ENCODE results near the gene CD101.

The CD101 gene

DNA sequence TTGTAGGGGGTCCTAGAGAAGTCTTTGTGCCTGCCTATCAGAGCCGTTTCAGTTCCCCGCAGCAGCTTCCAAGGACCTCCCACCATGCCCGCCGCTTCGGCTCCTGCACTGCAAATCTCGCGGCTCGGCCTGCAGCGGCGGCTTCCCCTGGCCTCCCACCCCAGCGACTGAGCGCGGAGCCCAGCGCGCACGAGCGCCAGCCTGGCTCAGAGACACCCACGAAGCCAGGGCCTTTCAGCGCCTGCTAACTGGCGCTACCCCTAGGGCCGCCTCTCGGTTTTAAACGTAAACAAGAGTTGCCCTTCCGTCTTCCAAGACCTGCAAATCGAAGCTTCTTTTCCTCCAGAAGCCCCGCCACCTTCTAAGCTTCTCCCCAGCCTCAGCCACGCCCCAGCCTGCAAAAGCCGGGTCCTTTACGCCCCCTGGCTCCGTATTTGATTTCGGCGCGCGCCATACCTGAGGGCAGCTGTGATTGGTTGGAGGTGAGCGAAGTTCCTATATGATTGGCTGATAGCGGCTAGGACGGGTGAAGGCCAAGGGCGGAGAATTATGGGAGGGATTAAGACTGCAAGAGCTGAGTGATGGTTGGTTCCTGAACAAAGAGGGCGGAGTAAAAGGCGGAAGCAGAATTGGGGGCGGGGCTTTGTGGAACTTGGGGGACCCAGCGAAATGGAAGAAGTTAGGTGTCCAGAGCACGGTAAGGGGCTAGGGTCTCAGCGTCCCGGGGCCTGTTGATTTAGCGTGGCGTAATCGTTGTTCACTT, 58.3 kb downstream of the CD101 start, which contains the start of gene TTF2:
TSS of gene TTF2 (plus strand) at position 649 of the 763 bp plus-strand sequence. CDS start at position 670, 21 bp downstream.
- peak; percentile 94 for DNase-seq

DNA sequence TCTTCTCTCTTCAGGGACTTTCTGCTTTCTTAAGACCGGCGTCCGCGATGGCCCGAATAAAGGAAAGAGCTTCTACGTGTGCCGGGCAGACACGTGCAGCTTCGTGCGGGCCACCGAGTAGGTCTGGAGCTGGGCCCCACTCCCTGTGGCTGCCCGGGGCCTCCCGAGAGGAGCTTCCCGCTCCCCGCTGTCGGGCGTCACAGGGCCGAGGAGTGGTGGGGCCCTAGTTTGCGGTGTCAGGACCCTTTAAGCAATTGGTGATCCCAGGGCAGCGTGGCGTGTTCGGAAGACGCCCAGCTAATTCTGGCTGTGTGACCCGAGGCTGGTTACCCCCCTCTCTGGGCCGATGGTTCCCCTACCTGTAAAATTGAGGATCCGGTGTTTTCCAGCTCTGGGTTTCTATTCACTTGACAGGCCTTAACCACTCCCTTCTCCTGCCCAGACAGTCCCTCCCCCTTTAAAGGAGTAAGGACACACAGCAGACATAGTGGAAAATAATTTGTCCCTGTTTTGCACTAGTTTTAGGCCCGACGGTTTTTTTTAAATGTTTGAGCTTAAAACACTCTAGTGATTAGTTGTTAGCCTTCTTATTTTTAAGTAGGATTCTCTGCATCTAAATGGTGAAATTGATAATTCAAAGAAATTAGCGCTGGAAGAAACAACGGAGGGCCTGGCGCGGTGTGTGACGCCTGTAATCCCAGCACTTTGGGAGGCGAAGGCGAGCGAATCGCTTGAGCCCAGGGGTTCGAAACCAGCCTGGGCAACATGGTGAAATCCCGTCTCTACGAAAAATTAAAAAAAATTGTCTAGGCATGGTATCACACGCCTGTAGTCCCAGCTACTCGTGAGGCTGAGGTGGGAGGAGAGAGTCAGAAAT, 59.1 kb downstream of the CD101 start:
- no peak for DNase-seq

DNA sequence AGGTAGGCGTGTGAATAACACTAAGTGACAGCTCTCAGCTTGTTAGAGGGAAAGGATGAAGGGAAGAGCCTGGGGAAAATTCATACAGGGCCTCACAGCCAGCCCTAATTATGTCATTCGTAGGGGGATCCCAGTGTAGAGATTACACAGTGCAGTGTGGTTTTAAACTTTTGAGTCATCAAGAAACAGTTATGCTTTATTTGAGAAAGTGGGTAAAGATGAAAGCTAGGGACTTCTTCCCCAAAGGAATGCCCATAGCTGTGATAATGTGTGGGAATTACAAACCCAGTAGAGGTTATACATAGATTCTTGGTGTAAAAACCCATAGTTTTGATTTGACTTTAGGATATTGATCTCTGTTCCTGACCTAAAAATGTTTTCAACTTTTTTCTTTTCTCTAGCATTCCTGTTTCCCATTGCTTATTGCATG, 60.4 kb downstream of the CD101 start:
- no peak for DNase-seq

DNA sequence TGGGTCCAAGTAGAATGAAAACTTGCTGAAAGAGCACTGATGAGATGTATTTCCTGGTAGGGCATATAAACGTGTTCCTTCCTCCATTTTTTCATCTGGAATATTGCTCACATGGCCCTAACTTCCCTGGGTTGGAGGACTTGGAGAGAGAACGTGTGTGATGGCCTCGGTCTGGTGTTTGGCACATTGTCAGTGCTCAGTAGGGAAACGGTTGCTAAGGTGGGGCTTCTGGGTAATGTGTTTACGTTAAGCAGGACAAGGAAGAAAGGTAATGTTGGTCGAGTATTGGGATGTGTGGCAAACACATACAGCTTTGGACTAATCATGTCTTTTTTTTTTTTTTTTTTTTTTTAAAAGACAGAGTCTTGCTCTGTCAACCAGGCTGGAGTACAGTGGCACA, 64.8 kb downstream of the CD101 start:
- no peak for DNase-seq

DNA sequence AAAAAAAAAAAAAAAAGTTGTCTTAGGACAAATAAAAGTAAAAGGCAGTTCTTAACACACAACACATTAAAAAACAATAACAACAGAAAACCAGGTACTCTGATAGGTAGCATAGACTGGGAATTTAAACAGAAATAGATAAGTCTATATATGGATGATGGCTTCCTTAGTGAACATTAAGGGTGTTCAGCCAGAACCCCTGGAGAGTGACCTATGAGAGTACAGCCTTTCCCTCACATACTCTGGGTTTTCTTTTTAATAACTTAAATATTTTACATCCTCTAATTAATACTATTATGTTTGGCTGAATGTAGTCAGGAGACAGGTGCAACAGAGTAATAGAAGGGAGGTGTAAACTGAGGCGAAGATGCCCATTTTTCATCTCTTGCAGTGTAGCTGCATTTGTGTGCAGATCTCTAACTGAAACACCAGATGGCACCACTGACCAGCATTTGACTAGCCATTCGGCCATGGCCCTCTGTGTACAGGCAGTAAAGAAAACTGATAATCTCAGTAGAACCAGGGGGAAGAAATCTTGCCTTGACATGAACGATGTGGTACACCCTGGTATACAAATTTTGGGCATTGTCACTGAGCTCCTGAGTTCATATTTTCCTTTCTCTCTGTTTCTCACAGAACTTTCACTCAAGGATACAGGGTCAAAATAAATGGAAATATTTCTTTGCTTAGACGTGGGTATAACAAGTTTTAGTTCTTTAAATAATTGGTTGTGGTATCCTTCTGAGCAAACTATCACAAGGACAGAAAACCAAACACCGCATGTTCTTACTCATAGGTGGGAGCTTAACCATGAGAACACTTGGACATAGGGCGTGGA, 66.2 kb downstream of the CD101 start:
- DNase-seq = peak; percentile 23

DNA sequence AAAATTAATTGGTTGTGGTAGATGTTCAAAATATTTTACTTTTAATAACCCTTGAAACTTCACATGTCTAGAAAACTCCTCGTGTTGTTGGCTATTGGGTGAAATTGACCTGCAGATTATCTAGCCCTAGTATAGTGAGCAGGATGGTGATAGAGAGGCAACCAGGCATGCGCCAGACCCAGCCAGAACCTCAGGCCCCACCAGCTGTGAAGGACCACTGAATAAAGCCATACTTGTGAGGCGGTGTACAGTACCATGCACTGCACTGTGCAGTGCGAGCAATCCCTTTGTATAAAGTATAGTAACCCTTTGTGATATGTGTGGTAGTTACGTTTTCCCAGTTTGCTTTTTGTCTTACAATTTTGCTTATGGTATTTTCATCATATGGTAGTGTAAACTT, 67.0 kb downstream of the CD101 start:
- no peak for DNase-seq

DNA sequence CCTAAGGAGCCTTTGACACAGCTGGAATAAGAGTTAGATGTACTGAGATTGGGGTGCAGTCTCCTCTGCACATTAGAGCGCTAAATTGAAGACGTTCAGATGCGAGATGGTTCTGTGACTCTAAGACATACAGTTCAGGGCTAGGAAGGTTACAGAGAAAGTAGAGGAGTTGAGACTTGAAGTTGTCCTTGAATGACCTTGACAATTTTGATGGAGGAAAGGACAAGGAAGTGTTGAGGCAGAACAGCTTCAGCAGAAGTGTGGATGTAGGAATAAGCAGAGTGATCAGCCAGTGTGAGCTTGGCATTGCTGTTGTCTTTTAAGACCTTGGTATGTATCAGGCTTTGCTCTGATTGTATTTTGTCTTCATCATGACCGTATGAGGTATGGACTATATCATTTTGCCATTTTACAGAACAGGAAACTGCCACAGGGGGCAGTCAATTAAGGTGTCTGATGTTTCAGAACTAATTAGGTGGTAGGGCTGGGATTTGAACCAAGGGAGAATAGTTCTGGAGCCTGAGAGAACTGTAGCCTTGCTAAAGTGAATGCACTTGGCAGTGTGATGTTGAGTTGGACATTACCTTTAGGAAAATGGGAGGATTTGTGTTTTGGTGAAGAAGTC, 67.8 kb downstream of the CD101 start:
- DNase-seq = no peak

DNA sequence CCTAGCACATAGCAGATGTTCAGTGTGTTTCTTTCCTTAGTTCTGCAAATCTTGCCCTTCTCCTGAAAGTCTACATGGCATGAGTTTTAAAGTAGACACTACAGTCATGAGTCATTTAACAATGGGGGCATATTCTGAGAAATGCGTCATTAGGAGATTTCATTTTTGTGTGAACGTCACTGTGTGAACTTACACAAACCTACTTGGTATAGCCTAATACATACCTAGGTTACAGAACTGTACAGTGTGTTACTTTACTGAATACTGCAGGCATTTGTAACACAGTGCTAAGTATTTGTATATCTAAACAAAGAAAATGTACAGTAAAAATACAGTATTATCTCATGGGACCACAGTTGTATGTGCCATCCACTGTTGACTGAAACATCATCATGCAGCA, 68.6 kb downstream of the CD101 start:
- DNase-seq = no peak

DNA sequence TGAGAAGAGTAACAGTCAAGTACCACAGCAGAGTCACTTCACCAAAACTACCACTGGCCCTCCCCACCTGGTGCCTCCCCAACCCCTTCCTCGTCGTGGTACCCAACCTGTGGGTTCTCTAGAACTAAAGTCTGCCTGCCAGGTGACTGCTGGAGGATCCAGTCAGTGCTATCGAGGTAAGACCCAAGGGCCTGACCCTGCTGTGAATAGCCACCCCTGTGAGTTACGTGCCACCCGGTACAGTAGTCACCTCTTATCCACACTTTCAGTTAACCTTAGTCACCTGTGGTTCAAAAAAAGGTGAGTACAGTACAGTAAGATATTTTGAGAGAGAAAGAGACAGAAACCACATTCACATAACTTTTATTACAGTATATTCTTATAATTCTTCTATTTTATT, 75.1 kb downstream of the CD101 start:
- DNase-seq = no peak

DNA sequence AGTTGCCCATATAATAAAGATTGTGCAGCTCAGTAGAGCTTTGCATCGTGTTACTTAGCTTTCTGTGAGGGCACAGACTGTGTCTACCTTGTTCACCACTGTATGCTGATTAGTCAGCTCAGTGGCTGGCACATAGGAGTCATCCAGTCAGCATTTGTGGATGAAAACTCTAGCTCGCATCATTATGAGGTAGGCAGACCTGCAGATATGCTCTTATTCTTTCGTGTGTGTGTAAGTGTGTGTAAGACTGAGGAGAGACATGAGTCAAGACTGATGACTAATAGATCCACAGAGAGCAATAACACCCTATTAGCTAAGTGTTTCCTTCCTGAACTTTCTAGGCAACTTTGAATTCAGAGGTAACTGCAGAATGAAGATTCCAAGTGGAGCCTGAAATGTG, 75.7 kb downstream of the CD101 start:
- peak; percentile 53 for DNase-seq

DNA sequence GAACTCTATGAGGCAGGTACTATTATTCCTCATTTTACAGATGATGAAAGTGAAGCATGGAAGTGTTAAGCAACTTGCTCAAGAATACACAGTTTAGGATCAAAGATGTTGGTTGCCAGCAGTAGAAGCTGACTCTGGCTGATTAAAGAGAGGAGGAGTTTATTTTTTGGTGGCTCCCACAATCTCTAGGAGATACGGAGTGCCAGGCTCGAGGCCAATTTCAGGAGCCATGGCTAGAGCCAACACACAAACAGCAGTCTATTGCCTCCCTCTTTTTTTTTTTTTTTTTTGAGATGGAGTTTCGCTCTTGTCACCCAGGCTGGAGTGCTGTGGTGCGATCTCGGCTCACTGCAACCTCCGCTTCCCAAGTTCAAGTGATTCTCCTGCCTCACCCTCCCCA, 78.2 kb downstream of the CD101 start:
- no peak for DNase-seq

DNA sequence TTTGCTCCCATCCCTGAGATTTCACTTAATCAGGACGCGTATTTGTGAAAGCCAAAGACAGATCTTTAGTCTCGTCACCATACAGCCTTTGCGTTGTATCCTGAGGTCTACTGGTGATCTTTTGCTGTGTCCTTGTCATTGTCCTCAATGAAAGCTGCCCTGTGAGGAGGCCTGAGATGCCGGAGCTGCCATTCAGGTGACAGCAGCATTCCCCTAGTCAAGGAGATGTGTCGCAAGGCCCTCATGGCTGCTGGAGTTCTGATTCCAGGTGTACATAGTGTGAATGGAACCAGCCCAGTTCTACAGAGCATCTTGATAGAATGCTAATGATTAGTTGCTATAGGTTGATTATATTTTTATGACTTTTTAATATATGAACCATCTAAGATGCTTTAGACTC, 82.7 kb downstream of the CD101 start:
- DNase-seq = no peak
